Mesenchymal stem cell (in vitro differentiated cells and primary cell): ENCODE results near the gene SPSB2.
"Not testable (repeated sequence)": the region's sequence is repeated elsewhere in the genome, so short reads cannot be mapped to it uniquely, and the experiment has no call there.

Experiments
- DNase-seq: peaks from one replicate; pipeline ENCODE4 v3.0.0-alpha.2; 2013
- H2AFZ ChIP-seq: one replicate; pipeline ENCODE4 v1.6.1; 2013; ENCODE audit warnings: low read depth, mild to moderate bottlenecking, control low read depth, inconsistent platforms, low read length, moderate library complexity
- H2AK5ac ChIP-seq: 2 replicates; pipeline ENCODE4 v1.6.1; 2013; ENCODE audit warnings: low read length, moderate library complexity, mild to moderate bottlenecking, inconsistent platforms; ENCODE audit not compliant: severe bottlenecking
- H2BK120ac ChIP-seq: one replicate; pipeline ENCODE4 v1.6.1; 2013; ENCODE audit warnings: low read depth, mild to moderate bottlenecking, inconsistent platforms, low read length, moderate library complexity
- H2BK12ac ChIP-seq, 2 experiments: one replicate each; pipeline ENCODE4 v1.6.1; 2013; ENCODE audit warnings: inconsistent platforms in 2 of 2, low read length in 2 of 2, mild to moderate bottlenecking in 2 of 2, moderate library complexity in 2 of 2, control low read depth in 1 of 2
- H2BK15ac ChIP-seq: one replicate; pipeline ENCODE4 v1.6.1; 2013; ENCODE audit warnings: mild to moderate bottlenecking, low read depth, inconsistent platforms; ENCODE audit not compliant: poor library complexity, severe bottlenecking
- H2BK5ac ChIP-seq: 2 replicates; pipeline ENCODE4 v1.6.1; 2013; ENCODE audit warnings: low read depth, mild to moderate bottlenecking, low read length, control low read depth, inconsistent platforms; ENCODE audit not compliant: poor library complexity, severe bottlenecking
- H3K14ac ChIP-seq, 2 experiments: one replicate each; pipeline ENCODE4 v1.6.1; 2013; ENCODE audit warnings: inconsistent platforms in 2 of 2, low read length in 2 of 2, control low read depth in 1 of 2, mild to moderate bottlenecking in 1 of 2, moderate library complexity in 1 of 2
- H3K18ac ChIP-seq, 2 experiments: one replicate each; pipeline ENCODE4 v1.6.1; 2013; ENCODE audit warnings: inconsistent platforms in 2 of 2, low read length in 2 of 2, control low read depth in 1 of 2, low read depth in 1 of 2, mild to moderate bottlenecking in 1 of 2
- H3K23ac ChIP-seq, 2 experiments: one replicate each; pipeline ENCODE4 v1.6.1; 2013; ENCODE audit warnings: inconsistent platforms in 2 of 2, low read length in 2 of 2, mild to moderate bottlenecking in 2 of 2, moderate library complexity in 2 of 2, control low read depth in 1 of 2
- H3K27ac ChIP-seq: 2 replicates; pipeline ENCODE4 v1.5.1; 2013; ENCODE audit warnings: mild to moderate bottlenecking, moderate library complexity, low read length, control low read depth, inconsistent platforms; ENCODE audit not compliant: poor library complexity, severe bottlenecking
- H3K27me3 ChIP-seq, 2 experiments: 2 replicates each; pipeline versions ENCODE4 v1.6.1 to v1.7.0; 2013; ENCODE audit warnings: low read length in 2 of 2, mild to moderate bottlenecking in 2 of 2, moderate library complexity in 2 of 2, control low read depth in 1 of 2, inconsistent platforms in 1 of 2; ENCODE audit not compliant: control insufficient read depth in 1 of 2, insufficient read depth in 1 of 2
- H3K36me3 ChIP-seq, 2 experiments: 2 replicates each; pipeline versions ENCODE4 v1.6.1 to v1.7.0; 2013; ENCODE audit warnings: low read length in 2 of 2, control low read depth in 1 of 2, inconsistent platforms in 1 of 2, low read depth in 1 of 2, mild to moderate bottlenecking in 1 of 2; ENCODE audit not compliant: insufficient read depth in 2 of 2, control insufficient read depth in 1 of 2
- H3K4ac ChIP-seq, 2 experiments: one replicate each; pipeline ENCODE4 v1.6.1; 2013; ENCODE audit warnings: inconsistent platforms in 2 of 2, low read length in 2 of 2, mild to moderate bottlenecking in 2 of 2, moderate library complexity in 2 of 2, control low read depth in 1 of 2, low read depth in 1 of 2
- H3K4me1 ChIP-seq: 2 replicates; pipeline ENCODE4 v1.6.1; 2013; ENCODE audit warnings: low read depth, low read length, control low read depth; ENCODE audit not compliant: control insufficient read depth, insufficient read depth
- H3K4me2 ChIP-seq: 2 replicates; pipeline ENCODE4 v1.6.1; 2013; ENCODE audit warnings: low read length, mild to moderate bottlenecking, inconsistent platforms; ENCODE audit not compliant: poor library complexity, severe bottlenecking
- H3K4me3 ChIP-seq, 2 experiments: 2 replicates each; pipeline versions ENCODE4 v1.5.1 to v1.7.0; 2013; ENCODE audit warnings: low read length in 2 of 2, mild to moderate bottlenecking in 2 of 2, control low read depth in 1 of 2, low read depth in 1 of 2; ENCODE audit not compliant: insufficient read depth in 1 of 2
- H3K79me1 ChIP-seq: replicated peaks from 2 replicates; pipeline ENCODE4 v1.6.1; 2013; ENCODE audit warnings: mild to moderate bottlenecking, control low read depth, low read length, inconsistent platforms; ENCODE audit not compliant: poor library complexity, severe bottlenecking
- H3K9ac ChIP-seq: 2 replicates; pipeline ENCODE4 v1.7.0; 2013; ENCODE audit warnings: mild to moderate bottlenecking, low read length, moderate library complexity
- H3K9me3 ChIP-seq: 2 replicates; pipeline ENCODE4 v1.7.0; 2013; ENCODE audit warnings: mild to moderate bottlenecking, low read length; ENCODE audit not compliant: control insufficient read depth
- H4K8ac ChIP-seq: one replicate; pipeline ENCODE4 v1.6.1; 2013; ENCODE audit warnings: inconsistent platforms, mild to moderate bottlenecking, low read length, moderate library complexity
- H4K91ac ChIP-seq: one replicate; pipeline ENCODE4 v1.6.1; 2013; ENCODE audit warnings: mild to moderate bottlenecking, low read length, inconsistent platforms
- WGBS: methylation state at CpG from one replicate; pipeline ENCODE4 v1.1.7; 2013; ENCODE audit warnings: mixed read lengths; 5-methylcytosine and 5-hydroxymethylcytosine counted together

Gene SPSB2

DNA sequence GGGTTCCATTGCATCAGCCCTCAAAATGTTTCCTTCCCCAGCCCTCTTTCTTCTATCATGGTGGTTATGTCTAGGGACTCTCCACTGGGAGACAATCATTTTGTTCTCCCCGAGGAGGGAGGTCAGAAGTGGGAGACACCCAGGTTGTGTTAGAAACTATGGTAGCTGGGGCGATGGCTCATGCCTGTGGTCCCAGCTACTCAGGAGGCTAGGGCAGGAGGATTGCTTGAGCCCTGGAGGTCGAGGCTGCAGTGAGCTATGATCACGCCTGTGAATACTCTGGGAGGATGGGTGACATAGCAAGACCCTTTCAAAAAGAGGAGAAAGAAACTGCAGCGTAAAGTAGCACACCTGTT is 18.5 kb upstream of the SPSB2 start:
- H4K91ac ChIP-seq: no peak overlapping the region
- DNase-seq: no peak
- H2BK120ac ChIP-seq: no peak overlapping the region
- peak overlapping the region; percentile 98 for H3K9ac ChIP-seq
- H2AFZ ChIP-seq: peak overlapping the region; percentile 44
- no peaks in the 10 kb centered on the region for H3K9me3 ChIP-seq
- peak overlapping the region; percentile 86 for H3K4me2 ChIP-seq
- peak overlapping the region in 1 of 2 experiments; percentile 81 for H3K4me3 ChIP-seq
- peak overlapping the region in 1 of 2 experiments; percentile 40 for H2BK12ac ChIP-seq
- H2BK5ac ChIP-seq: no peak overlapping the region
- no peak overlapping the region for H2BK15ac ChIP-seq
- 88% methylated on average over 5 of the region's 5 CpGs for WGBS
- H3K79me1 ChIP-seq: peaks cover 3% of the 10 kb centered on the region
- peak overlapping the region; percentile 15 for H2AK5ac ChIP-seq
- peaks cover 2 to 6% of the 10 kb centered on the region in 2 experiments for H3K36me3 ChIP-seq
- no peak overlapping the region for H3K14ac ChIP-seq
- no peak overlapping the region for H3K23ac ChIP-seq
- peaks cover 9% of the 10 kb centered on the region for H3K4me1 ChIP-seq
- no peaks in the 10 kb centered on the region for H3K27me3 ChIP-seq
- peak overlapping the region; percentile 87 for H3K27ac ChIP-seq
- peak overlapping the region; percentile 77 to 91 for H3K4ac ChIP-seq
- peak overlapping the region; percentile 74 for H4K8ac ChIP-seq
- peak overlapping the region; percentile 43 to 93 for H3K18ac ChIP-seq

GRCh38 chr12:6890789-6891645 is 17.9 kb upstream of the SPSB2 start:
- H3K23ac ChIP-seq: no peak overlapping the region
- H3K79me1 ChIP-seq: peaks cover 3% of the 10 kb centered on the region
- peak overlapping the region; percentile 77 to 91 for H3K4ac ChIP-seq
- DNase-seq: peak; percentile 95
- H3K9me3 ChIP-seq: no peaks in the 10 kb centered on the region
- H3K9ac ChIP-seq: peak overlapping the region; percentile 98
- H2BK120ac ChIP-seq: no peak overlapping the region
- peak overlapping the region; percentile 78 to 93 for H3K18ac ChIP-seq
- no peaks in the 10 kb centered on the region for H3K27me3 ChIP-seq
- peak overlapping the region; percentile 86 for H3K4me2 ChIP-seq
- H2BK15ac ChIP-seq: peak overlapping the region; percentile 73
- H3K4me3 ChIP-seq: peak overlapping the region; percentile 37 to 81
- peak overlapping the region in 1 of 2 experiments; percentile 62 for H3K14ac ChIP-seq
- peak overlapping the region; percentile 74 for H4K8ac ChIP-seq
- peak overlapping the region; percentile 53 for H2BK5ac ChIP-seq
- peak overlapping the region; percentile 57 to 92 for H2BK12ac ChIP-seq
- H3K4me1 ChIP-seq: peaks cover 9% of the 10 kb centered on the region
- H3K27ac ChIP-seq: peak overlapping the region; percentile 87
- H4K91ac ChIP-seq: peak overlapping the region; percentile 76
- H2AK5ac ChIP-seq: peak overlapping the region; percentile 81
- WGBS: 4% methylated on average over 59 of the region's 68 CpGs
- H2AFZ ChIP-seq: peak overlapping the region; percentile 44
- H3K36me3 ChIP-seq: peaks cover 2 to 6% of the 10 kb centered on the region in 2 experiments

DNA sequence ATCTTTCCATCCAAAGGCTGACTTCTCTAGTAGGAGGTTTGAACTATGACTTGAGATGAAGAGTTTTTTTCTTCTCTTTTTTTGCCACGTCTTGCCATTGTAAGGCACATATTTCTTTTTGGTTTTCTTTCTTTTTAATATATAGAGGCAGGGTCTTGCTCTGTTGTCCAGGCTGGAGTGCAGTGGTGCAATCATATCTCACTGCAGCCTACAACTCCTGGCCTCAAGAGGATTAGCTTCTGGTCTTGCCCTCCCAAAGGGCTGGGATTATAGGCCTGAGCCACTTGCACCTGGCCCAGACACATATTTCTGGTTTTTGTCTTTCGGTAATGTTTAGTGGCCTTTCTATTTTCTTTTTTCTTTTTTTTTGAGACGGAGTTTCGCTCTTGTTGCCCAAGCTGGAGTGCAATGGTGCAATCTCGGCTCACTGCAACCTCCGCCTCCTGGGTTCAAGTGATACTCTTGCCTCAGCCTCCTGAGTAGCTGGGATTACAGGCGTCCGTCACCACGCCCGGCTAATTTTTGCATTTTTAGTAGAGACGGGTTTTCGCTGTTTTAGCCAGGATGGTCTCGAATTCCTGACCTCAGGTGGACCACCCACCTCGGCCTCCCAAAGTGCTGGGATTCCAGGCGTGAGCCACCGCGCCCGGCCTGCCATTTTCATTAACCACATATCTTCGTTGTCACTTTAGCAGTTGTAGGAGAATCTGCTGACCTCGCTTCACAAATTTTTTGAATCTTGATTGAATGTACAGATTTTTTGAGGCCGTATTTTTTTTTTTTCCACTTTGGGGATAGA is 16.9 kb upstream of the SPSB2 start:
- H3K4me3 ChIP-seq, H2BK12ac ChIP-seq, H2BK5ac ChIP-seq, H3K23ac ChIP-seq, DNase-seq, H3K4me1 ChIP-seq, H3K4me2 ChIP-seq, H3K14ac ChIP-seq, H3K9me3 ChIP-seq, H2BK15ac ChIP-seq, H3K27me3 ChIP-seq, H2AFZ ChIP-seq, H4K91ac ChIP-seq, H3K79me1 ChIP-seq, H2BK120ac ChIP-seq, H4K8ac ChIP-seq, H3K36me3 ChIP-seq: not testable (repeated sequence)
- Histone ChIP-seq H3K9ac (peak overlapping the region; percentile 95), H3K4ac (peak overlapping the region in 1 of 2 experiments; percentile 78), H3K27ac (peak overlapping the region; percentile 73), H3K18ac (peak overlapping the region in 1 of 2 experiments; percentile 80), H2AK5ac (peak overlapping the region; percentile 81)
- WGBS: 96% methylated on average over 20 of the region's 21 CpGs

DNA sequence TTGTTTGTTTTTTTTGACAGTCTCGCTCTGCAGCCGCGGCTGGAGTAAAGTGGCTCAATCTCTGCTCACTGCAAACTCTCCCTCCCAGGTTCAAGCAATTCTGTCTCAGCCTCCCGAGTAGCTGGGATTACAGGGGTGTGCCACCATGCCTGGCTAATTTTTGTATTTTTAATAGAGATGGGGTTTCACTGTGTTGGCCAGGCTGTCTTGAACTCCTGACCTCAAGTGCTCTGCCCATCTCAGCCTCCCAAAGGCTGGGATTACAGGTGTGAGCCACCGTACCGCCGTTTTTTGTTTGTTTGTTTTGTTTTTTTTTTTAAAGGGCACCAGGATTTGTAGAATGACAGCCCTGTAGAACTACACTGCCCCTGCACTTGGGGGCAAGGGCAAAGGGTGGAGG is 15.7 kb upstream of the SPSB2 start:
- H2AFZ ChIP-seq, H4K91ac ChIP-seq, H2BK15ac ChIP-seq, H3K4me2 ChIP-seq, H3K9me3 ChIP-seq, H3K18ac ChIP-seq, H2BK5ac ChIP-seq, H3K79me1 ChIP-seq, H2BK120ac ChIP-seq, H3K4ac ChIP-seq, H3K4me3 ChIP-seq, H2AK5ac ChIP-seq, H3K14ac ChIP-seq, H3K23ac ChIP-seq, H3K27ac ChIP-seq, H4K8ac ChIP-seq, H2BK12ac ChIP-seq, H3K9ac ChIP-seq, DNase-seq, H3K27me3 ChIP-seq: not testable (repeated sequence)
- peaks cover 11% of the 10 kb centered on the region for H3K4me1 ChIP-seq
- WGBS: 92% methylated on average over 5 of the region's 7 CpGs
- H3K36me3 ChIP-seq: peaks cover 12 to 20% of the 10 kb centered on the region in 2 experiments
